Measurements from ENCODE around the gene IRAK3.
A peak's percentile ranks its signal among the peaks of the same experiment; 100 is the strongest.
"Not testable (repeated sequence)": the region's sequence is repeated elsewhere in the genome, so short reads cannot be mapped to it uniquely, and the experiment has no call there.

IRAK3 gene

DNA sequence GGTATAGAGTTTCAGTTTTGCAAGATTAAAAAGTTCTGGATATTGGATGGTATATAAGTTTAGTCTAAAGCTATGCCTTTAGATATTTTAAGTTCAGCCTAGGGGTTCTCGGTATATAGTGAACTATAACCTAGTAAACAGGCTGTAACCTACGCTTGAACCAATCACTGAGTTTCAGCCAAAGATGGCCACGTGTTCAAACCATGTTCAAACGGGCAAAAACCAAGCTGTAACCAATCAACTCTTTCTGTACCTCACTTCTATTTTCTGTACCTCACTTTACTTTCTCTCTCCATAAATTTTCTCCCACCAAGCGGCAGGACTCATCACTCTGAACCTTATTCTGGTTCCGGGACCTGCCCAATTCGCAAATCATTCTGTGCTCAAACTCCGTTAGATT is 20.6 kb upstream of the IRAK3 start:
- ChIA-PET POLR2A (no interaction called here), CTCF (interaction anchor here (1.2 to 2.6 kb wide), 6 partner anchors 9 to 34 kb away, joined by 3 to 27 read pairs (median 8); no protein-coding TSS in a partner anchor)
- TF ChIP-seq, protein P1, sequence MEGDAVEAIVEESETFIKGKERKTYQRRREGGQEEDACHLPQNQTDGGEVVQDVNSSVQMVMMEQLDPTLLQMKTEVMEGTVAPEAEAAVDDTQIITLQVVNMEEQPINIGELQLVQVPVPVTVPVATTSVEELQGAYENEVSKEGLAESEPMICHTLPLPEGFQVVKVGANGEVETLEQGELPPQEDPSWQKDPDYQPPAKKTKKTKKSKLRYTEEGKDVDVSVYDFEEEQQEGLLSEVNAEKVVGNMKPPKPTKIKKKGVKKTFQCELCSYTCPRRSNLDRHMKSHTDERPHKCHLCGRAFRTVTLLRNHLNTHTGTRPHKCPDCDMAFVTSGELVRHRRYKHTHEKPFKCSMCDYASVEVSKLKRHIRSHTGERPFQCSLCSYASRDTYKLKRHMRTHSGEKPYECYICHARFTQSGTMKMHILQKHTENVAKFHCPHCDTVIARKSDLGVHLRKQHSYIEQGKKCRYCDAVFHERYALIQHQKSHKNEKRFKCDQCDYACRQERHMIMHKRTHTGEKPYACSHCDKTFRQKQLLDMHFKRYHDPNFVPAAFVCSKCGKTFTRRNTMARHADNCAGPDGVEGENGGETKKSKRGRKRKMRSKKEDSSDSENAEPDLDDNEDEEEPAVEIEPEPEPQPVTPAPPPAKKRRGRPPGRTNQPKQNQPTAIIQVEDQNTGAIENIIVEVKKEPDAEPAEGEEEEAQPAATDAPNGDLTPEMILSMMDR (IDR thresholded peaks at IDR 0.05; ENCODE audit: control extremely low read depth, extremely low read depth, low read depth, missing control alignments): no peak
- DNase-seq (ENCODE audit: extremely low spot score): no peak

DNA sequence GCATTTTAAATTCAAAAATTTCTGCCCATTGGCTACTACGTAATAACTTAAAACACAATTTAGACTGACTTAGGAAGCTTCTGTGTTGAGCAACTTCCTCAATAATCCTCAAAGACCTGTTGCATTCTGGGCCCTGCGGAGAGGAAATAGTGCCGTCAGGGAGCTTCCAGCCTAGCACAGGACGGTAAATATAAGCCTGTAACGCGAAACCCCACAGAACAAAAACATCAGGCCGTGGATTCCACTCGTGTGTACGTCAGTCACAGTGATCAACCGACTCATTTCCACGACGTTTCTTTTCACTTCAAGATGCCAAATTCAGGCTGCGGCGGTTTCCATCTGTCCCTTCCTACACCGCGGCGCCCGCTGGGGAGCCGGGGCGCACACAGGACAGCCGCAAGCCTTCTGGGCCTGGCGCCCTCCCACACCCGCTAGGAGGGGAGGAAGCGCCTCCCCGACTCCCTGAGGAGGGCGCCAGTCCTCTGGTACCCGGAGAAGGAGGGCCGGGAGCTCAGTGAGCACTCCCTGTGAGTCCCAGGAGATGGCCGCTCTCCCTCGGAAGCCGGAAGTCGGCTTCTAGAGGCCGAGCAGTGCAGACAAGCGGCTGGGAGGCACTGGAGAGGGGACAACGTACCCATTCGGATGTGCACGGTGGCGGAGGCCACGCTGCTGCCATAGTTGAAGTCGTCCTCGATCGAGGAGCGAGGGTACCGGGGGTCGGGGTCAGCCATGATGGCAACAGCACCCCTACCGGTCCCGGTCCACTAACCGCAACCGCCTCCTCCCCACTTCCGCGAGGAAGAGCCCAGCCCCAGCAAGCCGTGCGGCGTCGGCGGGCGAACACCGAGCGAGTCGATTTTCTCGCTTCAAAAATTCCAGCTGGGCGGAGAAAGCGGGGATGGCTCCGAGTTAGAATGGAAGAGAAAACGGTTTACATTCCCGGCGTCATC is 19.5 kb upstream of the IRAK3 start, which contains the start of gene TMBIM4:
TMBIM4 (minus strand) TSS at position 776 of the 950 bp plus-strand sequence; CDS start at position 731, 45 bp downstream.
- DNase-seq (ENCODE audit: extremely low spot score): peak; percentile 86
- ChIA-PET CTCF (interaction anchor here (0.7 to 2.6 kb wide), 14 partner anchors 10 to 526 kb away, joined by 3 to 27 read pairs (median 4); no protein-coding TSS in a partner anchor), POLR2A (interaction anchor here (0.6 to 1.0 kb wide), 5 partner anchors 11 to 1709 kb away, joined by 3 to 15 read pairs (median 3); partner anchors contain the start of gene LLPH)
- TF ChIP-seq, protein P1 (IDR thresholded peaks at IDR 0.05; ENCODE audit: control extremely low read depth, extremely low read depth, low read depth, missing control alignments): peak; percentile 41

DNA sequence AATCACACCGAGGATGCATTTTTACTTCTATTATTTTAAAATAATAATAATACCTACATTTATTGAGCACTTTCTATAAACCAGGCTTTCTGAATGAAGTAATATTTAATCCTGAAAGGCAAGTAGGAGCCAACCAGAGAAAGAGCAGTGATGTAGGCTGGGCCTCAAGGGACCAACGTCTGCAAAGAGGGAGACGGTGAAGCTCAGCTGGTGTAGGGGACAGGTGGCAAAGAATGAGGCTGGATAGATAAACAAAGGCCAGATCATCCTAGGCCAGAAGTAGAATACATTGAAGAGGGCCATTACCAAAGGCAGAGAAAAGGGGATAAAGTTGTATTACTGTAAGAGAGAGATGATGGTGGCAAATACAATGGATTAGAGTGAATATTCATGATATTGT is 18.4 kb upstream of the IRAK3 start:
- CTCF ChIA-PET: interaction anchor here (1.7 kb wide), 1 partner anchor 31 kb away, joined by 5 read pairs; no protein-coding TSS in a partner anchor
- POLR2A ChIA-PET: no interaction called here
- DNase-seq (ENCODE audit: extremely low spot score): no peak

DNA sequence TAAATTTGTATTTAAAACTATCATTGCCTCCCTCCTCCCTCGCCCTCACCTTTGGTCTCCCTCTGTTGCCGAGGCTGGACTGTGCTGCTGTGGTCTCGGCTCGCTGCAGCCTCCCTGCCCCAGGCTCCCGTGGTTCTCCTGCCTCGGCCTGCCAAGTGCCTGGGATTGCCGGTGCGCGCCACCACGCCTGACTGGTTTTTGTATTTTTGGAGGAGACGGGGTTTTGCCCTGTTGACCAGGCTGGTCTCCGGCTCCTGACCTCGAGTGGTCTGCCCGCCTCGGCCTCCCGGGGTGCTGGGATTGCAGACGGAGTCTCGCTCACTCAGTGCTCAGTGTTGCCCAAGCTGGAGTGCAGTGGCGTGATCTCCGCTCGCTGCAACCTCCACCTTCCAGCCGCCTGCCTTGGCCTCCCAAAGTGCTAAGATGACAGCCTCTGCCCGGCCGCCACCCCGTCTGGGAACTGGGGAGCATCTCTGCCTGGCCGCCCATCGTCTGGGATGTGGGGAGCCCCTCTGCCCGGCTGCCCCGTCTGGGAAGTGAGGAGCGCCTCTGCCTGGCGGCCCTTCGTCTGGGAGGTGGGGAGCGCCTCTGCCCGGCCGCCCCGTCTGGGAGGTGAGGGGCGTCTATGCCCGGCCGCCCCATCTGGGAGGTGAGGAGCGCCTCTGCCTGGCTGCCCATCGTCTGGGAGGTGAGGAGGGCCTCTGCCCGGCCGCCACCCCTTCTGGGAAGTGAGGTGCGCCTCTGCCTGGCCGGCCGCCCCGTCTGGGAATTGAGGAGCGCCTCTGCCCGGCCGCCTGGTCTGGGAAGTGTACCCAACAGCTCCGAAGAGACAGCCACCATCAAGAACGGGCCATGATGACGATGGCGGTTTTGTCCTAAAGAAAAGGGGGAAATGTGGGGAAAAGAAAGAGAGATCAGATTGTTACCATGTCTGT is 14.4 kb upstream of the IRAK3 start:
- CTCF ChIA-PET: interaction anchor here (0.7 kb wide), 1 partner anchor 15 kb away, joined by 4 read pairs; the partner anchor contains the start of gene IRAK3
- POLR2A ChIA-PET; DNase-seq (ENCODE audit: extremely low spot score): not testable (repeated sequence)

More for the DNA sequence above, 18.4 kb upstream of the IRAK3 start:
- TF ChIP-seq, protein P1 (IDR thresholded peaks at IDR 0.05; ENCODE audit: control extremely low read depth, extremely low read depth, low read depth, missing control alignments): no peak

DNA sequence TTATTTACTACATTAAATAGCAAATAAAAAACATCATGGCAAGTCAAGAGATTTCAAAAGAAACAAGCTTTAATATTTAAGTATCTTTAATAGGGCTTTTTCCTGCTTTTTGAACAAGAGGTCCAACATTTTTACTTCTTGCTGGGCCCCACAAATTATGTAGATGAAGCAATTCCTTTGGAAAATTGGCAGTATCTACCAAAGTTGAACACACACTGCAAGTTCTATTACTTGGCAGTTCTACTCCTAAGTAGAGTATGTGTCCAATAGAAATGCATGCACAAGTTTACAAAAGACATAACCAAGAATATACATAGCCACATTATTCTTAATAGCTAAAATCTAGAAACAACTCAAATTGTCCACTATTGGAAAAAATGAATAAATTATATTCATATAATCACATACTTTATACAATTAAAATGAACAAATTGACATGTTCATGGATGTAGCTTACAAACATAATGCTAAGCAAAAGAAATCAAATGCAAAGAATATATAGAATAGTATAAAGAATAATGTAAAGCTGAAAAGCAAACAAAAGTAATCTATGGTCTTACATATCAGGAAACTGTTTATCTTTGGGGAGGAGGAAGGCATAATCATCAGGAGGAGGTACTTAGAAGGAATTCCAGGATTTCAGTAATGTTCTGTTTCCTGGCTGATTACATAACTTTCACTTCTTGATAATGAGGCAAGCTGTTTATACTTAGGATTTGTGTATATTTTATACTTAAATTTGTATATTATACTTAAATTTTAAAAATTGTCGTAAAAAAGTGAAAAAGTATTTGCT is 12.7 kb upstream of the IRAK3 start:
- ChIA-PET CTCF (interaction anchor here (0.7 to 2.2 kb wide), 9 partner anchors 10 to 293 kb away, joined by 3 to 11 read pairs (median 3); no protein-coding TSS in a partner anchor), POLR2A (no interaction called here)
- no peak for DNase-seq (ENCODE audit: extremely low spot score)
- TF ChIP-seq, protein P1 (IDR thresholded peaks at IDR 0.05; ENCODE audit: control extremely low read depth, extremely low read depth, low read depth, missing control alignments): no peak

DNA sequence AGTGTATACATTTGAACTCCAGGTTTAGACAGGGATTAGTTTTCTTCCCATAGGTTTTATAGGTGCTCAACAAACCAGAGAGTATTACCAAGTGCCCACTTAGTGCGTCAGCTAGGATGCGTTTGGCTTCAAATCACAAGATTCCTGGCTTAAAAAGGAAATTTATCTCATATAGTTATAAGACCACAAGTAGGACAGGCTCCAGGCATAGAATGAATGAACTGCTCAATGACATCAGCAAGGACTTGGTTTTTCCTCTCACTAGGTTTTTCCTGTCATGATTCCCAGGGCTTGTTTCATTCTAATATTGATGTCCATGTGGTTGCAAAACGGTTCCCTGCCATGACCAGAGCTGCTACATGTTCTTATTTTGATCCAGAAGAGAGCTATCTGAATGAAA is 6.1 kb upstream of the IRAK3 start:
- DNase-seq (ENCODE audit: extremely low spot score): no peak
- TF ChIP-seq, protein P1 (IDR thresholded peaks at IDR 0.05; ENCODE audit: control extremely low read depth, extremely low read depth, low read depth, missing control alignments): no peak
- POLR2A ChIA-PET: no interaction called here
- CTCF ChIA-PET: interaction anchor here (2.2 kb wide), 1 partner anchor 8 kb away, joined by 10 read pairs; no protein-coding TSS in a partner anchor

DNA sequence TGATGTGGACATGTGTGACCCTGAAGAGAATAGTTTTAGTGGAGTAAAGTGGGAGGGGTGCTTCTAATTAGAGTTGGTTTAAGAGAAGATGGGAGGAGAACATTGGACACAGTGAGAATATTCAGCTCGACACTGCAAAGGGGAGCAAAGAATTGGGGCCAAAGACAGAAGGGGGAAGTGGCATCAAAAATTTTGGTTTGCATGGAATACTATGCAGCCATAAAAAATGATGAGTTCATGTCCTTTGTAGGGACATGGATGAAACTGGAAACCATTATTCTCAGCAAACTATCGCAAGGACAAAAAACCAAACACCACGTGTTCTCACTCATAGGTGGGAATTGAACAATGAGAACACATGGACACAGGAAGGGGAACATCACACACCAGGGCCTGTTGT is 4.2 kb upstream of the IRAK3 start:
- CTCF ChIA-PET; POLR2A ChIA-PET; DNase-seq (ENCODE audit: extremely low spot score): not testable (repeated sequence)

Data from GM10248 (cell line).